RWPE1 (cell line): ENCODE measurements around the gene FGF22.

ENCODE experiments used
- CTCF ChIA-PET: fragments of 350-600 bp; sonication (Branson Sonifier 250); formaldehyde crosslinking; extraction: SDS; loops from one replicate; lab custom pipeline; 2021; lab: Yijun Ruan, JAX
- POLR2A ChIA-PET: fragments of 400-600 bp; formaldehyde crosslinking; extraction: SDS; loops from one replicate; lab custom pipeline; 2020; ENCODE audit warnings: antibody characterized with exemption; ENCODE audit not compliant: low non-redundant PET; lab: Yijun Ruan, JAX
- DNase-seq: peaks from one replicate; pipeline ENCODE4 v3.0.0; 2012; ENCODE audit warnings: low spot score
- H3K27ac ChIP-seq: fragments of 450-650 bp; 2 replicates; pipeline ENCODE4 v1.5.1; 2017
- CTCF ChIP-seq: fragments of 450-650 bp; conservative IDR thresholded peaks from 2 replicates; pipeline ENCODE4 v1.5.1; 2017; ENCODE audit warnings: low read depth, mild to moderate bottlenecking

FGF22 gene

GRCh38 chr19:634975-635652, 4.6 kb upstream of the FGF22 start:
- DNase-seq = no peak
- ChIA-PET POLR2A (no interaction called here), CTCF (no interaction called here)
- H3K27ac ChIP-seq = peak overlapping the region; percentile 42
- no peak for TF ChIP-seq CTCF

DNA sequence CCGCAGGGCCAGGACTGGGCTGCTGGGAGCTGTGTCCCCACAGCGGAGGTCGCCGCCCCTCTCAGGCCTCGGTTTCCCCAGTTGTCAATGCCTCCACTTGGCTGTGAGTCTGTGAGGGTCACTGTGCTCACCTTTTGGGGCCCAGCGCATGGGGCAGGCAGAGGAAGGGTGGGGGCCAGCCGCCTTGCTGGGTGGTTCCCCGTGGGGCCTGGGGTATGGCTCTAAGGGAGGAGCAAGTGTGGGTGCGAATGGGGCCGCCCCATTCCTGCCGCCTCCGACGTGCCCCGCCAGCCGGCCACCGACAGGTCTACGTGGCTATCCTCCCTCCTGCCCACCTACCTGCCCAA, 800 bp upstream of the FGF22 start:
- H3K27ac ChIP-seq = no peak overlapping the region; the same call in 1 of the 2 replicates
- TF ChIP-seq CTCF = no peak

DNA sequence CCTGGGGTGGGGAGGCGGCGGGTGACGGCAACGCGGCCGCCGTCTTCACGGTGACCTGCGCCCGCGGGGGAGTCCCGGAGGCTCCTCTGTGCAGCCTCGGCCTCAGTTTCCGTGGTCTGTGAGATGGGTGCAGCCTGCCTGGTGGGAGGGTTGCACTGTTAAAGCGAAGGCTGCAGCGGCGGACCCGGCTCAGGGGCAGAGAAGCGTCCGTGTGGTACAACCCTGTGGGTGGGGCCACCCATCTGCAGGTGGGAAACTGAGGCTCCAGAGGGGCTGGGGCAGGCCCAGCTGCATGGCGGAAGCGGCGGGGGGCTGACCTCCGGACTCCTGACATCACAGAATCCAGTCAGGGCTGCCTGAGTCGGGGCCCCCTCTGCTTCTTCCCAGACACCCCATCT, 481 bp downstream of the FGF22 start:
- CTCF ChIA-PET = no interaction called here
- POLR2A ChIA-PET = no interaction called here
- no peak for TF ChIP-seq CTCF
- no peak overlapping the region; the same call in 1 of the 2 replicates for H3K27ac ChIP-seq
- no peak for DNase-seq

More for the DNA sequence above, 800 bp upstream of the FGF22 start:
- ChIA-PET POLR2A (no interaction called here), CTCF (interaction anchor here (0.6 kb wide), 1 partner anchor 17 kb away, joined by 4 read pairs; no protein-coding TSS in a partner anchor)
- no peak for DNase-seq

DNA sequence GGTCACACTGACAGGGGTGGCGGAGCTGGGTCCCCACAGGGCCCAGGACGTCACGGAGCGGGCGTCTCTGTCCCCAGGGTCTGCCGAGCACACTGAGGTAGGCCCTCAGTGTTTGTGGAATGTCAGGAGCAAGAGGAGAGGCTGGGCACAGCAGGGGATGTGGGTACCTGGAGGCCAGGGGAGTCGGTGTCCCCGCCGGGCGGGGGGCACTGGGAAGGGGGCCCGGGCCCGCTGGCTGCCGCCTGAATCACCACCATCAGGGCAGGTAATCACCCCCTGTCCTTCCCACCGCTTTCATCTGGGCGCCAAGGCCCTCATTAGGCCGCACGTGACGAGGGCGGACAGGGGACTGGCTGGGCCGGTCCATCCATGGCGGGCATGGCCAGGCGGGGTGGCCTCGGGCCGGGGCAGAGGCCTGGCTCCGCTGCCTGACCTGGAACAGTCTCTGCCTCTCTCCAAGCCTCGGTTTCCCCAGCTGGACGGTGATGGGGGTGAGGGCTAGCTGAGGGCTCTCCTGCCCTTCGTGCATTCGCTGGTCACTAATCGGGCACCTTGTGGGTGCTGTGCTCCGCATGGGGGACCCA, 1.0 kb downstream of the FGF22 start:
- CTCF ChIA-PET = no interaction called here
- no peak for TF ChIP-seq CTCF
- POLR2A ChIA-PET = no interaction called here
- no peak for DNase-seq
- H3K27ac ChIP-seq = no peak overlapping the region; the same call in 1 of the 2 replicates

- H3K27ac ChIP-seq = peak overlapping the region; percentile 57
- no peak for TF ChIP-seq CTCF
- ChIA-PET CTCF (interaction anchor here (0.6 kb wide), 1 partner anchor 13 kb away, joined by 3 read pairs; no protein-coding TSS in a partner anchor), POLR2A (no interaction called here)
- no peak for DNase-seq
Measured at GRCh38 chr19:641702-642101, 2.0 kb downstream of the FGF22 start.

DNA sequence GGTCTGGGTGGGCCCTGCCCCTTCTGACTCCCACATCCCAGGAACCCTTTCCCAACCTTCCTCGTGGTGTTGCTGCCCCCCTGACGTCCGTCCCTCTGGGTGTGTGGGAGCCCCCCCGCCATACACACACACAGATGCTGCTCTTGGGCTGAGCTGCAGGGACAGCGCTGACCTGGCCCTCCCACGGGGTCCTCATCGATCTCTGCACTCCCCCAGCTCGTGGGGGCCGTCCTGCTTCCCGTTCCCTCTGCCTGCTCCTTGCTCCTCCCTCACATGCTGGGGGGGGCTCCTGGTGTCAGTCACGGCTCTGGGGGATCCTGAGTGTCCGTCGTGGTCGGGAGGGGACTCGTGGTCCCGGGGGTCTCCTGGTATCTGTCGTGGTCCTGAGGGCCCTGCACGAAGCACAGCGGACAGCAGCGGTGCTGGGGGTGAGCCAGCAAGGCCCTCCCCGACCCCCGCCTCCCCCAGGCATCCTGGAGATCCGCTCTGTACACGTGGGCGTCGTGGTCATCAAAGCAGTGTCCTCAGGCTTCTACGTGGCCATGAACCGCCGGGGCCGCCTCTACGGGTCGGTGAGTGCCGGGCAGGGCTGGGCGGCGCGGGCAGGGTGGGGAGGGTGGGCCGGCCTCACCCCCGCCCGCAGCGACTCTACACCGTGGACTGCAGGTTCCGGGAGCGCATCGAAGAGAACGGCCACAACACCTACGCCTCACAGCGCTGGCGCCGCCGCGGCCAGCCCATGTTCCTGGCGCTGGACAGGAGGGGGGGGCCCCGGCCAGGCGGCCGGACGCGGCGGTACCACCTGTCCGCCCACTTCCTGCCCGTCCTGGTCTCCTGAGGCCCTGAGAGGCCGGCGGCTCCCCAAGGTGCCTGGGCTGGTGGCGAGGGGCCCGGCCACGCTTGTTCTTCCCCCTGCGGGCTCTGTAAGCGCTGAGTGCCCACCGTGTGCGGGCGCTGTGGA, 3.4 kb downstream of the FGF22 start:
- TF ChIP-seq CTCF = no peak
- ChIA-PET CTCF (no interaction called here), POLR2A (no interaction called here)
- no peak for DNase-seq
- H3K27ac ChIP-seq = peak overlapping the region; percentile 58; the same call in 1 of the 2 replicates
